ENCODE measurements around the gene RXRA.

DNA sequence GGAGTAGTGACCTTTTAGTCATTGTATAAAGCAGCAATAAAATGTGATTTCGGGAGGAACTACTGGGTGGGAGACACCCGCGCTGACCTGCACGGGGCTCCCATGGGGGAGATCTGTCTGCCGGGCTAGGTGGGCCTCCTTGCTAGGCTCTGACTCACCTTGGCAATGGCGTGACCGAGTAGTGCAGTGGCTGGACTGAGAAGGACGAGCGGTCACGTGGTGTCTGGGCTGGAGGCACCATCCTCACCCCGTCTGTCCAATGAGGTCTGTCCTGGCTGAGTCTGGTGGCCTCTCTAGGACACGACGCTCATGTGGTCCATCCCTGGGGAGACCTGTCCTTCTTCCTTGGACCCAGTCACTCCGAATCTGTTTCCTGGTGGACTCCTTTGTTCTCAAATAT is 151.7 kb downstream of the RXRA start:
- TF ChIP-seq CTCF (tag by site-specific recombination; IDR thresholded peaks at IDR 0.05) (no peak), SALL2 (tag by site-specific recombination; IDR thresholded peaks at IDR 0.05; ENCODE audit: borderline replicate concordance) (no peak), SCRT2 (tag by site-specific recombination; IDR thresholded peaks at IDR 0.05) (no peak), ZBTB8A (tag by site-specific recombination; IDR thresholded peaks at IDR 0.05) (no peak)

Data from HEK293 (cell line).